Measurements from ENCODE around the gene PARD6B. TPM values are rescaled to one million over a fixed set of nuclear protein-coding genes. Genes with fewer than 3 reads are reported as not detected.

The PARD6B gene
- total and polyA plus RNA-seq, 2 donors (not counting 3 experiments of a cell fraction or from before 2014, with no cell fraction given): 0.03 TPM; not detected in 1

DNA sequence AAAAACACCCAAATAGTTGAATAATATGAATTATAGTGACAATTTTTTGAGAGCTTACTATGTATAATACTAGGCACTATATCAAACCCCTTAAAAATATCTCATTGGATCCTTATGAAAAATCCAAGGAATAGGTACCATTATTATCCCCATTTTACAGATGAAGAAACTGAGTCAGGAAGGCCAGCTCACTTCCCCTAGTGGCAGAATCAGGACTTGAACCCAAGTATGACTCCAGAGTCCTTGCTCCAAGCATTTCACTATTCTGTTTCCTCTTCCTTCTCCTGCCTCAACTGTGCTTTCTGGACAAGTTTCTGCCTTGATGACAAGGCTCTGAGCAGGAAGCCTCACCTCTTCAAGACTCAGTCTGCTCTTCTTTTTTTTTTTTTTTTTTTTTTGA lies 10.8 kb upstream of the PARD6B start:
- H3K9me1 ChIP-seq (replicated peaks; ENCODE audit: control insufficient read depth, extremely low read depth, insufficient read depth, low read length): no peaks in the 10 kb centered on the region
- intact Hi-C loops (cut with micrococcal nuclease): no loop called here
- CTCF ChIA-PET: no interaction called here
- H3K9ac ChIP-seq (replicated peaks; ENCODE audit: extremely low read depth, insufficient read depth, low read length): no peak overlapping the region
- no peaks in the 10 kb centered on the region for H3K9me3 ChIP-seq (replicated peaks; ENCODE audit: control insufficient read depth, insufficient read depth, low read length)
- peaks cover 3 to 6% of the 10 kb centered on the region in 2 experiments for H3K27me3 ChIP-seq (ENCODE audit: control insufficient read depth in 2 of 2, insufficient read depth in 2 of 2, low read length in 2 of 2)
- H2AFZ ChIP-seq (ENCODE audit: low read depth, low read length): no peak overlapping the region
- no peaks in the 10 kb centered on the region for H4K20me1 ChIP-seq (replicated peaks; ENCODE audit: control insufficient read depth, extremely low read depth, insufficient read depth, low read length)
- DNase-seq (ENCODE audit: low read depth, low spot score) (no peak), FAIRE-seq (no peak)
- H3K4me1 ChIP-seq (ENCODE audit: control insufficient read depth, extremely low read depth, insufficient read depth, low read length): no peaks in the 10 kb centered on the region
- H3K27ac ChIP-seq (ENCODE audit: insufficient read depth, low read depth, low read length): no peak overlapping the region
- no TSS peak for BruUV-seq (replicated peaks)
- TF ChIP-seq FOS (IDR thresholded peaks at IDR 0.05; ENCODE audit: borderline replicate concordance, insufficient read depth, low read length): no peak
- TF ChIP-seq MYC (IDR thresholded peaks at IDR 0.05; ENCODE audit: low read depth, low read length): no peak
- TF ChIP-seq EZH2 (IDR thresholded peaks at IDR 0.05; ENCODE audit: borderline replicate concordance, low read depth, low read length, severe bottlenecking): no peak
- TF ChIP-seq, protein P1, sequence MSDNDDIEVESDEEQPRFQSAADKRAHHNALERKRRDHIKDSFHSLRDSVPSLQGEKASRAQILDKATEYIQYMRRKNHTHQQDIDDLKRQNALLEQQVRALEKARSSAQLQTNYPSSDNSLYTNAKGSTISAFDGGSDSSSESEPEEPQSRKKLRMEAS (IDR thresholded peaks at IDR 0.05; ENCODE audit: insufficient read depth, insufficient read length): no peak
- TF ChIP-seq POLR2AphosphoS5 (IDR thresholded peaks at IDR 0.05; ENCODE audit: insufficient read depth, low read depth, low read length): no peak
- TF ChIP-seq POLR2A (IDR thresholded peaks at IDR 0.05; ENCODE audit: low read depth, low read length): no peak
- no peak for TF ChIP-seq JUN (IDR thresholded peaks at IDR 0.05; ENCODE audit: borderline replicate concordance, insufficient read depth, insufficient read length, low read depth)
- TF ChIP-seq, protein P2, sequence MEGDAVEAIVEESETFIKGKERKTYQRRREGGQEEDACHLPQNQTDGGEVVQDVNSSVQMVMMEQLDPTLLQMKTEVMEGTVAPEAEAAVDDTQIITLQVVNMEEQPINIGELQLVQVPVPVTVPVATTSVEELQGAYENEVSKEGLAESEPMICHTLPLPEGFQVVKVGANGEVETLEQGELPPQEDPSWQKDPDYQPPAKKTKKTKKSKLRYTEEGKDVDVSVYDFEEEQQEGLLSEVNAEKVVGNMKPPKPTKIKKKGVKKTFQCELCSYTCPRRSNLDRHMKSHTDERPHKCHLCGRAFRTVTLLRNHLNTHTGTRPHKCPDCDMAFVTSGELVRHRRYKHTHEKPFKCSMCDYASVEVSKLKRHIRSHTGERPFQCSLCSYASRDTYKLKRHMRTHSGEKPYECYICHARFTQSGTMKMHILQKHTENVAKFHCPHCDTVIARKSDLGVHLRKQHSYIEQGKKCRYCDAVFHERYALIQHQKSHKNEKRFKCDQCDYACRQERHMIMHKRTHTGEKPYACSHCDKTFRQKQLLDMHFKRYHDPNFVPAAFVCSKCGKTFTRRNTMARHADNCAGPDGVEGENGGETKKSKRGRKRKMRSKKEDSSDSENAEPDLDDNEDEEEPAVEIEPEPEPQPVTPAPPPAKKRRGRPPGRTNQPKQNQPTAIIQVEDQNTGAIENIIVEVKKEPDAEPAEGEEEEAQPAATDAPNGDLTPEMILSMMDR (IDR thresholded peaks at IDR 0.05; ENCODE audit: extremely low read depth in 1 of 2, insufficient read depth in 1 of 2, low read depth in 1 of 2, low read length in 2 of 2): no peak
- no peak for TF ChIP-seq GATA2 (IDR thresholded peaks at IDR 0.05; ENCODE audit: insufficient read depth, insufficient read length, low read depth, low read length)
- POLR2A ChIA-PET: interaction anchor here (0.7 kb wide), 1 partner anchor 90 kb away, joined by 7 read pairs; no protein-coding TSS in a partner anchor
- no peaks in the 10 kb centered on the region for H3K79me2 ChIP-seq (ENCODE audit: control insufficient read depth, insufficient read depth, low read length)
- no peak overlapping the region for H3K4me3 ChIP-seq (replicated peaks in 1 of 3; ENCODE audit: insufficient read depth in 1 of 3, low read depth in 1 of 3, low read length in 3 of 3)
- no peaks in the 10 kb centered on the region for H3K36me3 ChIP-seq (ENCODE audit: control insufficient read depth in 2 of 2, extremely low read depth in 1 of 2, insufficient read depth in 2 of 2, low read length in 2 of 2)
- dilution Hi-C loops (cut with MboI; ENCODE audit: extremely low pct_ligation_motif_present, low sequenced_read_pairs): no loop called here
- no peak overlapping the region for H3K4me2 ChIP-seq (ENCODE audit: insufficient read depth, low read length)

Measured in endothelial cell of umbilical vein (primary cell).